Measurements from ENCODE around the gene GZMM. TPM values are rescaled to one million over a fixed set of nuclear protein-coding genes. Genes with fewer than 3 reads are reported as not detected.

Gene GZMM
- polyA plus RNA-seq, 1 of the 3 experiments (the other 2 are of a cell fraction) = not detected

DNA sequence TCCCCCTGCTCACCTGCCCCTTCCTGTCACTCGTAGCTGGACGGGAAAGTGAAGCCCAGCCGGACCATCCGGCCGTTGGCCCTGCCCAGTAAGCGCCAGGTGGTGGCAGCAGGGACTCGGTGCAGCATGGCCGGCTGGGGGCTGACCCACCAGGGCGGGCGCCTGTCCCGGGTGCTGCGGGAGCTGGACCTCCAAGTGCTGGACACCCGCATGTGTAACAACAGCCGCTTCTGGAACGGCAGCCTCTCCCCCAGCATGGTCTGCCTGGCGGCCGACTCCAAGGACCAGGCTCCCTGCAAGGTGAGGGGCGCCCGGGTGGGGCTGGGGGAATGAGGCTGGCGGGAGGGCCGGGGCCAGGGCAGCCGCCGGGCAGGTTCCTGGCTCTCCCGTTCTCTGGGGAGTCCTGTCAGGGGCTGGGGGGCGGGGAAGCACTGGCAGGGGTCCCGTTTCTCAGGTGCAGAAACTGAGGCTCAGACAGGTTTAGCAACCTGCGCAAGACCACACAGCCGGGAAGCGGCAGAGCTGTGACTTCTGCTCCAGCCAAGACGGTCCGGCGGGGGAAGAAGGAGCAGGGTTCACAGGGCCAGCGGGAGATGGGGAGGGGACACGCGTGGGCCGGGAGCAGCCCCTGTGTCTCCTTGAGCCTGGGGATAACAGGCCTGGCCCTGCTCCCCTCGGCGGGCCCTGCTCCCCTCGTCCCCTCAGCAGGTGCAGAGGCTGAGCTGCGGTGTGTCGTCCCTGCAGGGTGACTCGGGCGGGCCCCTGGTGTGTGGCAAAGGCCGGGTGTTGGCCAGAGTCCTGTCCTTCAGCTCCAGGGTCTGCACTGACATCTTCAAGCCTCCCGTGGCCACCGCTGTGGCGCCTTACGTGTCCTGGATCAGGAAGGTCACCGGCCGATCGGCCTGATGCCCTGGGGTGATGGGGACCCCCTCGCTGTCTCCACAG is 5.3 kb downstream of the GZMM start:
- Histone ChIP-seq H3K4me3 (ENCODE audit: low read depth in 2 of 2, low read length in 1 of 2) (no peak overlapping the region), H3K9me2 (no peaks in the 10 kb centered on the region), H3K27me3 (ENCODE audit: insufficient read depth) (no peaks in the 10 kb centered on the region), H3F3A (replicated peaks; ENCODE audit: insufficient read depth) (no peaks in the 10 kb centered on the region), H3K9me3 (no peaks in the 10 kb centered on the region), H3K79me2 (ENCODE audit: insufficient read depth) (no peaks in the 10 kb centered on the region), H3K4me1 (ENCODE audit: control insufficient read depth in 1 of 2, insufficient read depth in 2 of 2, low read depth in 1 of 2, low read length in 1 of 2) (peaks cover 0 to 4% of the 10 kb centered on the region in 2 experiments; a peak in 1 of 4 replicates), H3K27ac (ENCODE audit: low read depth in 2 of 2, low read length in 1 of 2) (no peak overlapping the region), H4K20me1 (ENCODE audit: insufficient read depth) (no peaks in the 10 kb centered on the region), H3K4me2 (no peak overlapping the region), H3K36me3 (replicated peaks in 1 of 2; ENCODE audit: control insufficient read depth in 1 of 2, insufficient read depth in 2 of 2, low read length in 1 of 2) (no peaks in the 10 kb centered on the region), H2AFZ (ENCODE audit: low read depth) (no peak overlapping the region), H3K9ac (no peak overlapping the region)
- ChIA-PET CTCF (interaction anchor here (1.1 to 6.1 kb wide), 6 partner anchors 8 to 79 kb away, joined by 3 to 23 read pairs (median 5); partner anchors contain the start of gene CDC34), POLR2A (no interaction called here)
- WGBS (ENCODE audit: low lambda C conversion rate) = 24% methylated on average over 5 of the region's 52 CpGs
- DNase-seq = peak; percentile 75
- TF ChIP-seq YY1 (IDR thresholded peaks at IDR 0.05; ENCODE audit: low read depth) (no peak), RAD21 (IDR thresholded peaks at IDR 0.05; ENCODE audit: low read length) (peak; percentile 28)

DNA sequence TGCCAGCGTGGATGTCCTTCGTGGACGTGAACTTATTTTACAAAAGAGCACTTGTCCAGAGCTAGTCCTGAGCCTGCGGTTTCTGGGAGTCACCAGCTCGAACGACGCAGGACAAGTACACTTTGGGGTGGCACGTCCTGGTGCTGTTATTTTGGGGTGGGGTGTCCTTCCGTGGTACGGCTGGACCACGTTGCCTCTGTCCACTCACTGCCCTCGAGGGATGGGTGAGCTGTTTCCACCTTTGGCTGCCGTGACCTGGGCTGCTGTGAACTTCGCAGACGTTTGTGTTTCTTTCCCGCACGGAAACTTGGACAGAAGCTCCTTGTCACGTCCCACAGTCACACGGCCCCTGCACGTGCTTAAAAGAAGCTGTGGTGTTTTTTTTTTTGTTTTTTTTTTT is 11.0 kb downstream of the GZMM start:
- Histone ChIP-seq H3K4me2 (no peak overlapping the region), H3K27me3 (ENCODE audit: insufficient read depth) (no peaks in the 10 kb centered on the region), H4K20me1 (ENCODE audit: insufficient read depth) (no peaks in the 10 kb centered on the region), H3K9ac (no peak overlapping the region), H3K4me3 (ENCODE audit: low read depth in 2 of 2, low read length in 1 of 2) (no peak overlapping the region), H3K9me2 (no peaks in the 10 kb centered on the region), H3K79me2 (ENCODE audit: insufficient read depth) (no peaks in the 10 kb centered on the region), H3K9me3 (no peaks in the 10 kb centered on the region), H2AFZ (ENCODE audit: low read depth) (no peak overlapping the region), H3K4me1 (ENCODE audit: control insufficient read depth in 1 of 2, insufficient read depth in 2 of 2, low read depth in 1 of 2, low read length in 1 of 2) (peaks cover 0 to 4% of the 10 kb centered on the region in 2 experiments; a peak in 1 of 4 replicates), H3K27ac (ENCODE audit: low read depth in 2 of 2, low read length in 1 of 2) (no peak overlapping the region), H3K36me3 (replicated peaks in 1 of 2; ENCODE audit: control insufficient read depth in 1 of 2, insufficient read depth in 2 of 2, low read length in 1 of 2) (no peaks in the 10 kb centered on the region), H3F3A (replicated peaks; ENCODE audit: insufficient read depth) (no peaks in the 10 kb centered on the region)
- ChIA-PET POLR2A (interaction anchor here (1.4 kb wide), 1 partner anchor 24 kb away, joined by 5 read pairs; the partner anchor contains the start of gene CDC34), CTCF (interaction anchor here (0.7 to 1.2 kb wide), 2 partner anchors 8 to 30 kb away, joined by 3 read pairs; no protein-coding TSS in a partner anchor)
- WGBS (ENCODE audit: low lambda C conversion rate) = 81% methylated on average over 16 of the region's 20 CpGs
- TF ChIP-seq FOSL2 (IDR thresholded peaks at IDR 0.05; ENCODE audit: borderline replicate concordance, low read depth) = no peak
- TF ChIP-seq RXRA (IDR thresholded peaks at IDR 0.05; ENCODE audit: borderline replicate concordance, low read depth) = no peak
- TF ChIP-seq TAF1 (IDR thresholded peaks at IDR 0.05; ENCODE audit: borderline replicate concordance, low read depth, low read length) = no peak
- TF ChIP-seq YY1 (IDR thresholded peaks at IDR 0.05; ENCODE audit: low read depth) = no peak
- no peak for DNase-seq

DNA sequence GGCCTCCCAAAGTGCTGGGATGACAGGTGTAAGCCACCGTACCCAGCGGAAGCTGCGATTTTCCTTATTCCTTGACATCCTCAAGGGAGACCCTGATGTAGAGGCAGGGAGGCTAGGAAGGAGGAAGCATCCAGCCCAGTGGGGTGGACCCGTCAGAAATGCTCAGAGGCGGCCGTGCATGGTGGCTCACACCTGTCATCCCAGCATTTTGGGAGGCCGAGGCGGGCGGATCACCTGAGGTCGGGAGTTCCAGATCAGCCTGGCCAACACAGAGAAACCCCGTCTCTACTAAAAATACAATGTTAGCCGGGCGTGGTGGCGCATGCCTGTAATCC is 11.6 kb downstream of the GZMM start:
- TF ChIP-seq, protein P1, sequence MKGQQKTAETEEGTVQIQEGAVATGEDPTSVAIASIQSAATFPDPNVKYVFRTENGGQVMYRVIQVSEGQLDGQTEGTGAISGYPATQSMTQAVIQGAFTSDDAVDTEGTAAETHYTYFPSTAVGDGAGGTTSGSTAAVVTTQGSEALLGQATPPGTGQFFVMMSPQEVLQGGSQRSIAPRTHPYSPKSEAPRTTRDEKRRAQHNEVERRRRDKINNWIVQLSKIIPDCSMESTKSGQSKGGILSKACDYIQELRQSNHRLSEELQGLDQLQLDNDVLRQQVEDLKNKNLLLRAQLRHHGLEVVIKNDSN (IDR thresholded peaks at IDR 0.05; ENCODE audit: borderline replicate concordance, low read depth) = no peak
- TF ChIP-seq, protein P2, sequence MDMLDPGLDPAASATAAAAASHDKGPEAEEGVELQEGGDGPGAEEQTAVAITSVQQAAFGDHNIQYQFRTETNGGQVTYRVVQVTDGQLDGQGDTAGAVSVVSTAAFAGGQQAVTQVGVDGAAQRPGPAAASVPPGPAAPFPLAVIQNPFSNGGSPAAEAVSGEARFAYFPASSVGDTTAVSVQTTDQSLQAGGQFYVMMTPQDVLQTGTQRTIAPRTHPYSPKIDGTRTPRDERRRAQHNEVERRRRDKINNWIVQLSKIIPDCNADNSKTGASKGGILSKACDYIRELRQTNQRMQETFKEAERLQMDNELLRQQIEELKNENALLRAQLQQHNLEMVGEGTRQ (IDR thresholded peaks at IDR 0.05; ENCODE audit: borderline replicate concordance, low read depth, low read length) = no peak
- TF ChIP-seq, protein P3, sequence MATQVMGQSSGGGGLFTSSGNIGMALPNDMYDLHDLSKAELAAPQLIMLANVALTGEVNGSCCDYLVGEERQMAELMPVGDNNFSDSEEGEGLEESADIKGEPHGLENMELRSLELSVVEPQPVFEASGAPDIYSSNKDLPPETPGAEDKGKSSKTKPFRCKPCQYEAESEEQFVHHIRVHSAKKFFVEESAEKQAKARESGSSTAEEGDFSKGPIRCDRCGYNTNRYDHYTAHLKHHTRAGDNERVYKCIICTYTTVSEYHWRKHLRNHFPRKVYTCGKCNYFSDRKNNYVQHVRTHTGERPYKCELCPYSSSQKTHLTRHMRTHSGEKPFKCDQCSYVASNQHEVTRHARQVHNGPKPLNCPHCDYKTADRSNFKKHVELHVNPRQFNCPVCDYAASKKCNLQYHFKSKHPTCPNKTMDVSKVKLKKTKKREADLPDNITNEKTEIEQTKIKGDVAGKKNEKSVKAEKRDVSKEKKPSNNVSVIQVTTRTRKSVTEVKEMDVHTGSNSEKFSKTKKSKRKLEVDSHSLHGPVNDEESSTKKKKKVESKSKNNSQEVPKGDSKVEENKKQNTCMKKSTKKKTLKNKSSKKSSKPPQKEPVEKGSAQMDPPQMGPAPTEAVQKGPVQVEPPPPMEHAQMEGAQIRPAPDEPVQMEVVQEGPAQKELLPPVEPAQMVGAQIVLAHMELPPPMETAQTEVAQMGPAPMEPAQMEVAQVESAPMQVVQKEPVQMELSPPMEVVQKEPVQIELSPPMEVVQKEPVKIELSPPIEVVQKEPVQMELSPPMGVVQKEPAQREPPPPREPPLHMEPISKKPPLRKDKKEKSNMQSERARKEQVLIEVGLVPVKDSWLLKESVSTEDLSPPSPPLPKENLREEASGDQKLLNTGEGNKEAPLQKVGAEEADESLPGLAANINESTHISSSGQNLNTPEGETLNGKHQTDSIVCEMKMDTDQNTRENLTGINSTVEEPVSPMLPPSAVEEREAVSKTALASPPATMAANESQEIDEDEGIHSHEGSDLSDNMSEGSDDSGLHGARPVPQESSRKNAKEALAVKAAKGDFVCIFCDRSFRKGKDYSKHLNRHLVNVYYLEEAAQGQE (IDR thresholded peaks at IDR 0.05; ENCODE audit: low read depth, low read length) = no peak
- H3K27me3 ChIP-seq (ENCODE audit: insufficient read depth) = no peaks in the 10 kb centered on the region
- no peaks in the 10 kb centered on the region for H4K20me1 ChIP-seq (ENCODE audit: insufficient read depth)
- ChIA-PET POLR2A (interaction anchor here (1.4 kb wide), 1 partner anchor 24 kb away, joined by 5 read pairs; the partner anchor contains the start of gene CDC34), CTCF (interaction anchor here (1.2 kb wide), 1 partner anchor 9 kb away, joined by 3 read pairs; no protein-coding TSS in a partner anchor)
- H3K79me2 ChIP-seq (ENCODE audit: insufficient read depth) = no peaks in the 10 kb centered on the region
- no peak for DNase-seq
- 91% methylated on average over 9 of the region's 14 CpGs for whole genome bisulfite sequencing (ENCODE audit: low lambda C conversion rate)
- no peak overlapping the region for H3K9ac ChIP-seq
- no peaks in the 10 kb centered on the region for H3F3A ChIP-seq (replicated peaks; ENCODE audit: insufficient read depth)
- H3K4me1 ChIP-seq (ENCODE audit: control insufficient read depth in 1 of 2, insufficient read depth in 2 of 2, low read depth in 1 of 2, low read length in 1 of 2) = peaks cover 0 to 4% of the 10 kb centered on the region in 2 experiments; a peak in 1 of 4 replicates
- no peaks in the 10 kb centered on the region for H3K9me2 ChIP-seq
- no peak overlapping the region for H3K4me2 ChIP-seq
- H3K9me3 ChIP-seq = no peaks in the 10 kb centered on the region
- no peak overlapping the region for H2AFZ ChIP-seq (ENCODE audit: low read depth)
- no peaks in the 10 kb centered on the region for H3K36me3 ChIP-seq (replicated peaks in 1 of 2; ENCODE audit: control insufficient read depth in 1 of 2, insufficient read depth in 2 of 2, low read length in 1 of 2)
- H3K4me3 ChIP-seq (ENCODE audit: low read depth in 2 of 2, low read length in 1 of 2) = no peak overlapping the region
- no peak overlapping the region for H3K27ac ChIP-seq (ENCODE audit: low read depth in 2 of 2, low read length in 1 of 2)
